Measurements from ENCODE around the gene PRKAB2. TPM values are rescaled to one million over a fixed set of nuclear protein-coding genes. Genes with fewer than 3 reads are reported as not detected.
A peak's percentile ranks its signal among the peaks of the same experiment; 100 is the strongest.
"Not testable (repeated sequence)": the region's sequence is repeated elsewhere in the genome, so short reads cannot be mapped to it uniquely, and the experiment has no call there.

PRKAB2 gene
- total RNA-seq, 1 donor from 2014 or later: 16.6 TPM

DNA sequence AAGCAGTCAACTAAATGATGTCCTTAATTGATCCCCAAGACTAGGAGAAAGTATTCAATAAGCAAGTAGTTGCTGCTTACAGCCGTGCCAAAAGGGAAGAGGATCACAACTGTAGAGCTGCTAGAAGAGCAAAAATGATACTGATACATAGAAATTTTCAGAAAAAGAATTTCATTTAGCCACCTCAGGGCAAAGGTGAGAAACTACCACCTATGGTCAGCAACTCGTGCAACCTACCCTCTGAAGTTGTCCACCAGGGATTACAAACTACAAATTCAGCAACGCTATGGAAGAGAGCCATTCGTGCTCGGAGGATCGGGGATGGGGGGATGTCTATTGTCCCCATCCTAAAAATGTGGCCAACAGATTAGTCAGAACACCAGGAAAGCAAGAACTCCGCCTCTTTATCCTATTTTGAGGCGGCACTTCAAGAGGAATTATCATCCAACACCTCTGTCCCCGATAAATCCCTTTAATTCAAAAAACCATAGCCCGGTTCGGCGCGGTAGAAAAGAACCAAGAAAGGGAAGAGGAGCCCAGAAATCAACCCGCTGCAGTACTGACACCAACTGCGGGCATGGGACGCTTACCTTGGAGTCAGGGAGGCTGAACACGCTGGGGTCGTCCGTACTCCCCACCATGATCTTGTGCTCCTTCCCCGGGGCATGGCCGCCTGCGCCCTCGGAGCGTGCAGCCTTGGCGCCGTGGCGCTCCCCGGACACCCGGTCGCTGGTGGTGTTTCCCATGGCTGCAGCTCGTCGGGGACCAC is 687 bp downstream of the PRKAB2 start:
- DNase-seq: peak; percentile 44

DNA sequence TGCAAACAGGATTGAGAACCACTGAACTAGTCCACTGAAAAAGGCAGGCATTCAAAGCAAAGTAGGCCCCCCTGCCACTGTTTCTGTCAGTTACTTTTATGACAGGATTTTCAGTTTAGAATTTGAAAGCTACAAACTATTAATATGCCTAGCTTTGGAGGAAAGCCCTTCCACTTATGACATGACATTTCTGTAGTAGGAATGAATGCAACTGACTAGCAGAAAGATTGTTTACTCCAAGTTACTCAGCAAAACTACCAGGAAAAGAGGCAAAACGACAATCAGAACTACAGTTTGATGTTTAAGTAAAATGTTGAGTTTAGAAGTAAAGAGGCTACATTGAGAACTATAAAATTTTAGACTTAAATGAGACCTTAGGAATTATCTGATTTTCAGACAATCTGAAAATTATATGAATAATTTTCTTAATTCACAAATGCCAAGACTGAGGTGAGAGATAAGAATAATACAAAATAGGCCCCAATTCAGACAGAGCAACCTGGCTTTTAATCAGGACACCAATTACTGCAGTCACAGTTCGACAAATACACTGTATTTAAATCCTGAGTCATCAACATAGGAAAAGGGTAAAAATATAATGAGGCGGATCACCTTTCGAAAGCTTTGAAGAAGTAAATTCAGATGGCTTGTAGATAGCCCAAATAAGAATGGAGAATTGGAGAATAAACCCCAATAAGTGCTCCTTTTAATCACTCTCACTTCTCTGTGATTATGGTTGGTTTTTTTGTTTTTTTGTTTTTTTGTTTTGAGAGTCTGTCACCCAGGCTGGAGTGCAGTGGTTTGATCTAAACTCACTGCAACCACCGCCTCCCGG is 2.2 kb downstream of the PRKAB2 start:
- DNase-seq: no peak

DNA sequence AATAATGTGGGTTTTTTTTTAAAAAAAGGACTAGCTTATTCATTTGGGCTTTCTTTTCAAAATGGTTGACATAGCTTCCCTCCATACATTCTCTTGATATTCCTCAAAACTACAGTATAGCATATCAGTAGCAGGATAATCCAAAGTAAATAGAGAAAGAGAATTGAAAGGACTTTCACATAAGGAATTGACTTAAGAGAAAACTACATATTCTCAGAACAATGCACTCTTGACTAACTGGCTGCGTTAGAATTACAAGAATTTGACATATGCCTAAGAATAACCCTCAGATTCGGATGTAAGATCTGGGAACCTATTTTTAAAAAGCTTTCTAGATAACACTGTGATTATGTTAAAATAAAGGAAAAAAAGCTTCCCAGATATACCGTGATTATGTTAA is 3.1 kb downstream of the PRKAB2 start:
- no peak for DNase-seq

DNA sequence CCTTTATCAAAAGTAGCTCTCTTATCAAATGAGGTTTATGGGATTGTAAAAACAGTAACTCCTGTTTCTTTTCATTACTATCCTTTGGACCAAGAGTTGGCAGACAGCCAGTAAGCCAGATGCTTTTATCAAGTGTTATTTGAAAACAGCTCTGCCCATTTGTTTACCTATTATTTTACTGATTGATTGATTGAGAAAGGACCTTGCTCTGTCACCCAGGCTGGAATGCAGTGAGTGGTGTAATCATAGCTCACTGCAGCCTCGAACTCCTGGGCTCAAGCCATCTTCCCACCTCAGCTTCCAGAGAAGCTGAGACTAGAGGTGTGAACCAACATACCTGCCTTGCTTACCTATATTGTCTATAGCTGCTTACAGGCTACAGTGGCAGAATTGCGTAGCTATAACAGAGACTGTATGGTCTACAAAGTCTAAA is 3.6 kb downstream of the PRKAB2 start:
- DNase-seq: no peak

DNA sequence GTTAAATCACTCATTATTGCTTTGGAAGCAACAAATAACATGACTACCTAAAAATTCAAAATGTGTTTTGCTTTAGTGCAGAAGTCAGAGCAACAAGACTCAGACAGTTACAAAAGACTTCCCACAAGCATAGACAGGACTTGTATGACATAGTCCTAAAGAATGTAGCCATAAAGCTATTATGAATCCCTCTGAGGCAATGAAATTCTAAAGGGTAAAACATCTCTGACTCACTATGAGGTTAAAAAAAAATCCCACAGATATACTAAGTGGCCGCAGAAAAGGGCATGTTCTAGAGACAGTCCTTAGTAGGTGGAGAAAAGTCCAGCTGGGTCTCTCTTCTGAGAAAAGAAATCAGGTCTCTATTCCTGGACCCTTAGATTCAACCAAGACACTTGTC is 4.9 kb downstream of the PRKAB2 start:
- no peak for DNase-seq

DNA sequence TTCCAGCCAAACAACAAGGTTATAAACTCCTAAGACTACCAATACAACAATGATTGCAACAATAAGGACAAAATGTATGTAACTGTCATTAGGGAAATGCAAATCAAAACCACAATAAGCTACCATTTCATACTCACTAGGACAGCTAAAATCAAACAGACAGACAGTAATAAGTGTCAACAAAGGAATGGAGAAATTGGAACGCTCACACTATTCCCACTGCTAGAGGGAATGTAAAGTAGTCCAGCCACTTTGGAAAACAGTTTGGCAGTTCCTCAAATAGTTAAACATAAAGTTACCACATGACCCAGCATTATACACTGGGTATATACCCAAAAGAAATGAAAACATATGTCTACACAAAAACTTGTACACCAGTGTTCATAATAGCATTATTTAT is 9.3 kb downstream of the PRKAB2 start:
- DNase-seq: no peak

DNA sequence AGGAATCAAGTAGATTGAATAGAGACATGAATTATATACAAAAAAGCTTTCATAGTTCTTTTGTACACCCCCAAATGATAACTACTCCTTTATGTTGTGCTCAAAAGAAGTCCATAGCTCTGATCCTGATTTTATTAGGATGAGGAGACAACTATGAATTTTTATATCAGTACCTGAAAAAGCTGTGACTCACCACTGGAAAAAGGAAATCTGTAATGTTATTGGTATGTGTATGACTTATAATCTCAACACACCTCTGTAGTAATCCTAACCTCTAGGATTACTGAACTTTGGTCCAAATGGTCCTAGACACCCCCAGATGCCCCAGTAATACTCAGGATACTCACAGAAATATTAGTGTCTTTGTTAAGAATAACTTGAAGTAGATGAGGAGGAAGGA is 10.2 kb downstream of the PRKAB2 start:
- no peak for DNase-seq

DNA sequence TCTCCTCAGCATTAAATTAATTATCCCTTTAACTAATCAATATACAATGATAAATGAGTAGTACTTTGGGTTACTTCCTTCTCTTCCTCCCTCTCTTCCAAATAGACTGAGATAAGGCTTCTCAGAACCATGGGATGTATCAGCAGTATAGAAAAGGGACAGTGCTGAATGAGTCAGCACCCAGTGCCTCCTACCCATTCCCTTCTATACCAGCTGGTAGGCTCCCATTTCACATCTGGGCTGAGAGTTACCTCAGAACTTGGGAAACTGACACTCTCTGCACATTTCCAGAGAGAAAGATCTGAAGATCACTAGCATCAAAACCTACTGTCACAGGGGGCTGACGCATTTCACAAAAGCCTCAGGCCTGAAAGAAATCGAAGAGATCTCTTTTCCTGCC is 15.2 kb downstream of the PRKAB2 start:
- DNase-seq: not testable (repeated sequence)

DNA sequence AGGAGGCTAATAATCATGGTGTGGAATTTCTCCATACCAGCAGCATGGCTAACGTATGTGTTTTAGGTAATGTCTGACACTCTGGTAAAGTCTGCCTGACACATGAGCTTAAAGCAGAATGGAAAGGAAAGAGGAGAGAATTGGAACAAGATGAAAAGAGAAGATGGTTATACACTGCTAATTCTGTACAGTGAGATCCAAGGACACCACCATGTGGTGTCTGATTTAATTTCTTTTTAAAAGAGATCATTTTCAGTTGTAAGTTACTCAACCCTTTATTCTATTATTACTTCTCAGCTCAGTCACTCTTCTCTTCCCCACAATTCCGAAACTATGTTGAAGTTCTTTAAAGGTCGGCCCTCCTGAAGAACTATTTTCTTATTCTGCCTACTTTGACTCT is 15.6 kb downstream of the PRKAB2 start:
- no peak for DNase-seq

DNA sequence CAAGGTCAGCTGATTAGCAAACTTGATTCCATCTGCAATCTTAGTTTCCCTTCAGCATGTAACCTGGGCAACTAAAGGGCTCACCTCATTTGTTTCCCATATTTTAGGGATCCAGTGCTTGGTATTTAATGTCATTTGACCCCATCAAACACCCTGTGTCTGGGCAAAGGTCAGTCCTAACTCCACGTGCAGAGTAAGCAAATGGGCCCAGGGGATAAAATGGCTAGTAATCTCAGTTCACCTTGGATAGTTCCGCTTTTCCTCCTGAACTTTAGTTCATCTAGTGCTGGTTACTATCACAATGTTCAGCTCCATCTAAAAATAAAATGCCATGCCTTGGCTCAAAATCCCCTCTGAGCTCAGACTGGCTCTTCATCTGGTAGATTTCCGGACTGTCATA is 19.5 kb downstream of the PRKAB2 start:
- no peak for DNase-seq

DNA sequence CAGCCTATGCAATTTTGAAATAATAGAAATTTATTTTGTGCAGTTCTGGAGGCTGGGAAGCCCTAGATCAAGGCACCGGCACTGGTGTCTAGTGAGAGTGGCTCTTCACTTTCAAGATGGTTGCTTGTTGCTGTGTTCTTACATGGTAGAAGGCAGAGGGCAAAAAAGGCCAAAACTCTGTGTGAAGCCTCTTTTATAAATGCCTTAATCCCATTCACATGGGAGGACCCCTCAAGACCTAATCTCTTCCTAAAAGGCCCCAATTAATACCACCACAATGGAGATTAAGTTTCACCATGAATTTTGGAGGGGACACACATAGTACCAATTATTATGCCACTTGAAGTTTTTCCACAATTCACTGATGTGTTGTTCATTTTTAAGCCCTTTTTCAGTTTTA is 21.0 kb downstream of the PRKAB2 start:
- no peak for DNase-seq

DNA sequence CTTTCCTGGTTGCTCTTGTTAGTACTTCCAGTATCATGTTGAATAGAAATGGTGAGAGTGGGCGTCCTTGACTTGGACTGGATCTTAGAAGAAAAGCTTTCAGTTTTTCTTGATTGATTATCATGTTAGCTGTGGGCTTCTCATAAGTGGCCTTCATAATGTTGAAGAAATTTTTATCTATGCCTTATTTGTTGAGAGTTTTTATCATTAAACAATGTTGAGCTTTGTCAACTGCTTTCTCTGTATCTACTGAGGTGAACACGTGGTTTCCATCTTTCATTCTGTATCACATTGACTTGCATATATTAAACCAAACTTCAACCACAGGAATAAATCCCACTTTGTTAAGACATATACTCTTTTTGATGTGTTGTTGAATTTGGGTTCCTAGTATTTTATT is 29.4 kb downstream of the PRKAB2 start:
- DNase-seq: no peak

DNA sequence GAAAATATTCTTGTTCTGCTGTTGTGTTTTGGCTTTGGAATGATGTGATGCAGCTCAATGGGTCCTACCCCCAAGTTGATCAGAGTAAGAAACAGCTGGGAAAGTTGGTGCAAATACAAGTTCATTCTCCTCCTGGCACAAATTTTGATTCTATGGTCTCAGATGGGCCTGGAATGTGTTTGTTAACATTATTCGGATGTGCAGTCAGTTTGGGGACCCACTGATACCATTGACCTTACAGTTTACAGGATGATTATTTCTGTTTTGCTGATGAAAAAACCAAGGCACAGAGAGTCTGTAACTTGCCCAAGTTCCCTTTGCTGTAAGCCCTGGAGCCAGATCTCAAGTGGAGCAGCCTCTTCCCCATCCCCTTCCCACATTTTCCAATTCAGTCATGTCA is 41.5 kb downstream of the PRKAB2 start:
- not testable (repeated sequence) for DNase-seq

DNA sequence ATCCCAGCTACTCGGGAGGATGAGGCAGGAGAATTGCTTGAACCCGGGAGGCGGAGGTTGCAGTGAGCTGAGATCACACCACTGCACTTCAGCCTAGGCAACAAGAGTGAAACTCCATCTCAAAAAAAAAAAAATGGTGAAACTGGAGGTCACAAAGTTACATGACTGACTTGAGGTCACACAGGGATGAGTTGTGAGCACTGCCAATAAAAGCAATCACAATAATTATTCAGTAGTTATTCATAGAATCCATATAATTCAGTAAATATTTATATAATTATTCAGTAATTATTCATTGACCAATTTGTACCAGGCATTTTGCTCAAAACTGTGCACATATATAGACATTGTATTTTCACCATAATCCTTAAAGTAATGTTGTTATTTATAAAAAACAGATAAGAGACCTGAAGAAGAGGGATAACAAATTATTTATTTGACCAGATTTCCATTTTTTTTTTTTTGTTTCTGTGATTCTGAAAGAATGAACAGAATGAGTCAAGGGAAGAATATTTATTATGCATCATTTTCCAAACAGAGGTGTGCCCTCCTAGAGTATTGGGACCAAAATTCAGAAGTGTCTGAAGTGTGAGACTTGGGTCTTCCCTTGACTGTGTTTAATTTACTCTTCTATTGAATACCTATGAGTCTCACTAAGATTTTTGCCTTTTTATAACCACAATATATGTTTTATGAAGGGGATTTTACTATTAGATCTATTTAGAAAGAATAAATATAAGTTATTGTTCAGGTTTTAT is 43.0 kb downstream of the PRKAB2 start:
- DNase-seq: no peak

DNA sequence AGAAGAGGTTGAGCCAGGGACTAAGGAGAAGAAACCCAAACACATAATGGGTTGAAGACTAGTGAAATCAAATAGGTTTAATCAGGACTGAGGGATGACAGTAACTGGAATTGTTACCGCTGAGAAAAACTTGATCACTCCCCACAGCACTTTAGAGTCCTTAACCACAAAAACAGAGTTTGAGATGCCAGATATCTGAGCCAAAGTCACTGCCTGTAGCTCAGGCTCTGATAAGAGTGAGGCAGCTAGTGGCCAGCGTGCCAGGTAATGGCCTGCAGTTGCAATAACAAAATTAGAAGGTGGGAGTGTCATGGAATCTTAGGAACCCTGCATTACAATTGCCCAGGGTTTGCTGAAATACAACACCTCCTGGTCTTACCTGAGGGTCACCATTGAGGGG is 48.0 kb downstream of the PRKAB2 start:
- DNase-seq: no peak

DNA sequence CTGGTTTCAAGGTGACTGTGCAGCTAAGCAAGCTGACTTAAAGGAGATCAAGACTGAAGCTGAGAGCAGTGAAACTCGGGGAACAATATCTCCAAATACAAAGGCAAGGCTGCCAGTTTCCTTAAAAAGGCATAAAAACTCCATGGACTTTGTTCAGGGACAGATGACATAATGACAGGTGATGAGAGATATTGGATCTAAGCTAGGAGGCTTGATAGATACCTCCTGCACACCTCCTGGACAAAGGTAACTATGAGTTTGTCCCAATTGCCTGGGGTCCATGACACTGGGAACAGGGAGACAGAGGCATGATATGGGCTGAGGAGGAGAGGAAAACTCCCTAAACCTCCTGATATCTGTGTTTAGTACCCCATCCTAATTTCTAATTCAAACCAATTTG is 55.2 kb downstream of the PRKAB2 start:
- no peak for DNase-seq

DNA sequence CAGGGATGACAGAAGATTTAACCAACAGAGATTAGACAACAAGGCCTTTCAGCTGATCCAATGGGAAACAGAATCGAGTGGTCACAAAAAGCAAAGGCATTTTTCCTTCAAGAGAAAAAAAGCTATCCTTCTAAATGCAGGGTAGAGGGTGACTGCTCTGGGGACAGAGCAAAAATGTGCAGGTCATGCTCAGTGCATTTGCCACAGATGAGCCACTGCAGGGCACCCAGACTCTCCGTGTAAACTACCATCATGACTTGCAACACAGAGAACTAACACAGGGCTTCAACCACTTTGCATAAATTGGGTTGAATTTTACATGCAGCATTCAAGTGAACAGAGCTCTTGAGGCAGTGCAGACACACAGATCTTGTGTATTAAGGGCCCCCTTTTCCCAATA is 56.8 kb downstream of the PRKAB2 start:
- no peak for DNase-seq

DNA sequence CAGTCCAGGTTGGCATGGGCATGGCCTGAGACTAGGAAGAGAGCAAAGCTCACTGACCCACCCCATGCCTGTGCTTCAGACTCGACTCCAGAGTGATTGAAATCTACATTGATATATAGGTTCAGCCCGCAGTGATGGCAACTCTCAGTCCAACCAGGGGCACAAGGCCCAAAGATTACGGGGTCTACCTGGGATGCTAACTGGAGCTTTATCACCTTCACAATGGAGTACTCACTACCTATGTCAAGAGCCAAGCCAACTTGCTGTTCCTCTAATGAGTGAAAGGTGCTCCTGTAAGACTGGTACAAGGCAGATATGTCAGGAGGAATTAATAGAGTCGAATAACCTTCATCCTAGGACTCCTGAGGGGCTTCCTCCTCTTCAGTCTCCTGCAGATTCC is 57.2 kb downstream of the PRKAB2 start:
- not testable (repeated sequence) for DNase-seq

DNA sequence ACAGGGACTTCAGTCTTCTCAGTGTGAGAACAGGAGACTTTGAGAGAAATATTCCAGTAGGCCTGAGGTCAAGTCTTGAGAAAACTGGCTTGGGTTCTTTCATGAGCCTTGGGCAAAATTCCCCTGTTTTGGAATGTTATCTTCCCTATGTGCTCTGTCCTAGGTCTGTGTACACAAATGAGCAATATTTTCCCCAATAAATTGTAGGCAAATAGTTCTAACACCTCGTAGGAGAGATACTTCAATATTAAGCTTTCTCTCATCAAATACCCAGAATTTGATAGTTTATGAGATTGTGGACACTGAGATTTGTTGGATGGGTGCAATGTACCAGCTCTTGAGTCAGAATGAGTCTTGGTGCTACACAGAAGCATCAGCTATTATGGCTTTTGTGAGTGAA is 57.9 kb downstream of the PRKAB2 start:
- not testable (repeated sequence) for DNase-seq

DNA sequence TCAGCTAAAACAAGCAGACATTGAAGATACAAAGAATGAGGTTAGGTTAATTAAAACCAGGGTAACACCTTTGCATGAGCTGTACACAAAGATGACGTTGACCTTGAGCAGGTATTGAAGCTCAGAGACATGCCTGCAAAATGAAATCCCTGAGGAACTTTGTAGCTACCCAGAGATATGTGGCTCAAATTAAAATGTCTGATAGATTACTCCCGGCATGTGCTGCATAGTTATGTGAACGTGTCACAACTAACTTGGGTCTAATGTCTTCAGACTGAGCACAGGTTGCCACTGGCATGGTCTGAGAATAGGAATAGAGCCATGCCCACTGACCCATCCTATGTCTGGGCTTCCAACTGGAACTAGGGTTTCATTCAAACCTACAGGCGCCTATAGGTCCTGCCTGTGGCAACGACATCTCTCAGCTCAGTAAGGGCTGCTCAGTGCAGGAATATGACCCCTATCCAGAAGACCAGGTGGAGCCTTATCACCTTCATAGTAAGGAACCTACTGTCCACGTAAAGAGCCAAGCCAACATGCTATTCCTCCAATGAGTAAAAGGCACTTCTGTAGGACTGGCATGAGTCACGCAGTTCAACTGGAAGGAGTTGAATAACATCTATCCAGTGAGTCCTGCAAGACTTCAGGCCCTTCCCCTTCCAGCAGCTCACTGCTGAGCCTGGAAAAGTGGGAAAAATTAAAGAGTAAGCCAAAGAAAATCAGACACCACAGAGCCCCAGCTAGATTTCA is 60.7 kb downstream of the PRKAB2 start:
- no peak for DNase-seq

DNA sequence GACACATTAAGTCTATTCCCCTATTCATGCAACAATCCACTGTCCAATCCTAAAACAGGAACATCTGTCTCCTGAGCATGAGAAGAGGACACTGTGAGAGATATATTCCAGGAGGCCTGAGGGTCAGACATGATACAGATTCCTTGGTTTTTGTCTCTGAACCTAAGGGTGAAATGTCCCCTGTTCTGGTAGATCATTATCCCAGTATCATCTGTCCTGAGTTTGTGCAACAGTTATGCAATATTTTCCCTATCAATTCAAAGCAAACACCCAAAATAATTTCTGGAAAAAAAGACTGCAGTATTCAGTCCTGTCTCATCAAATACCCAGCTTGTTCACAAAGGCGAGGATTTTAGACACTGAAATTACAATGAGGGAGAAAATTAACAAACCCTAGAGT is 61.4 kb downstream of the PRKAB2 start:
- no peak for DNase-seq

DNA sequence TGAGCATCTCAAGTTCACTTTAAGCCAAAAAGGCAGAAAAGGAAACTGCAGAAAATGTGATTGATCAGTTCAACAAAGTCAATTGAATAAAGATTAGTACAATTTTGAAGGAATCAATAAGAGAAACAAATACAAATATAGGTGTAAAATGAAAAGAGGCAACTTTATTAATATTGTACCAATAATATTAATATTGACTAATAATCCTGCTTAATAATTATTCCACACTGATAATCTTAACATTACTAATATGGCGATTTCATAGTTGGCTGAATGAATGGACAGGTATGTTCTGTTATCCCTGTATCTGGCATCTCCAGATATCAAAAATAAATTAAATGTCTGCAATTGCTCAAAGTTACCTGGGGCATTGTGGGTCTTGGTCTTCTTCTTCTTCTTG is 61.8 kb downstream of the PRKAB2 start:
- DNase-seq: no peak

Data from skin of body (tissue), 2 donors.